HepG2 (cell line): ENCODE data around the gene ST6GALNAC4. TPM values are rescaled to one million over a fixed set of nuclear protein-coding genes. Genes with fewer than 3 reads are reported as not detected.

Experiments
- ATAC-seq: fragments of 200-7000 bp; cut with Tn5 transposase; 3 replicates; pipeline ENCODE4 v1.9.1; 2020; ENCODE audit warnings: mild to moderate bottlenecking, moderate library complexity
- BruUV-seq: library from RNA; stranded (reverse); fragments of 400-500 nt; replicated peaks from 2 replicates; lab custom pipeline; 2021; lab: Mats Ljungman, UMichigan
- CTCF ChIA-PET: fragments of 300-600 bp; formaldehyde crosslinking; extraction: SDS; loops from one replicate; lab custom pipeline; 2021; ENCODE audit warnings: low total read pairs, inconsistent platforms, low intra/inter-chr PET ratio; lab: Yijun Ruan, JAX
- POLR2A ChIA-PET: fragments of 350-600 bp; sonication (Branson Sonifier 250); formaldehyde crosslinking; loops from one replicate; lab custom pipeline; 2020; ENCODE audit warnings: antibody characterized with exemption, inconsistent platforms; lab: Yijun Ruan, JAX
- DNase-seq: peaks from one replicate; pipeline ENCODE4 v3.0.0-alpha.2; 2015; ENCODE audit warnings: low spot score
- FAIRE-seq: peaks from 3 replicates; lab custom pipeline; 2011; peaks lifted over from hg19 to GRCh38; lab: Jason Lieb, UNC
- H2AFZ ChIP-seq: one replicate; pipeline ENCODE4 v1.6.1; 2011; ENCODE audit warnings: low read length, inconsistent platforms
- H3K27ac ChIP-seq: fragments of 300-600 bp; 3 replicates; pipeline ENCODE4 v1.8.0; 2011; ENCODE audit warnings: mixed run types, mild to moderate bottlenecking, mixed read lengths, low read length, inconsistent platforms; ENCODE audit not compliant: insufficient read depth; ENCODE audit errors: extremely low read length
- H3K27me3 ChIP-seq, 2 experiments: fragments of 200-600 bp in 1 of 2; 2 replicates in 1 of 2; 3 replicates in 1 of 2; pipeline versions ENCODE4 v1.6.0 to v1.8.0; 2011; ENCODE audit warnings: low read length in 2 of 2, mild to moderate bottlenecking in 2 of 2, moderate library complexity in 2 of 2, inconsistent platforms in 1 of 2; ENCODE audit not compliant: insufficient read depth in 2 of 2, control insufficient read depth in 1 of 2
- H3K36me3 ChIP-seq, 2 experiments: fragments of 200-600 bp in 1 of 2; replicated peaks in 1 of 2; 2 replicates in 1 of 2; 3 replicates in 1 of 2; pipeline versions ENCODE4 v1.5.1 to v1.8.0; 2011; ENCODE audit warnings: low read length in 2 of 2, inconsistent platforms in 1 of 2; ENCODE audit not compliant: insufficient read depth in 2 of 2, control insufficient read depth in 1 of 2
- H3K4me1 ChIP-seq: 2 replicates; pipeline ENCODE4 v1.5.1; 2012; ENCODE audit warnings: low read length, inconsistent platforms; ENCODE audit not compliant: insufficient read depth
- H3K4me2 ChIP-seq: 2 replicates; pipeline ENCODE4 v1.6.0; 2011; ENCODE audit warnings: low read depth, low read length, inconsistent platforms
- H3K4me3 ChIP-seq, 3 experiments: fragments of 200-600 bp in 1 of 3; sonication (generic), shearing (Covaris generic) in 1 of 3; replicated peaks in 1 of 3; 2 replicates each; pipeline ENCODE4 v1.5.1; 2011 to 2016; ENCODE audit warnings: low read length in 3 of 3, inconsistent platforms in 2 of 3, low read depth in 2 of 3, mild to moderate bottlenecking in 2 of 3, control low read depth in 1 of 3, mixed read lengths in 1 of 3; ENCODE audit not compliant: insufficient read depth in 1 of 3
- H3K79me2 ChIP-seq: one replicate; pipeline ENCODE4 v1.6.1; 2011; ENCODE audit warnings: low read length, inconsistent platforms; ENCODE audit not compliant: insufficient read depth
- H3K9ac ChIP-seq: 2 replicates; pipeline ENCODE4 v1.6.0; 2011; ENCODE audit warnings: mild to moderate bottlenecking, low read depth, low read length, inconsistent platforms; ENCODE audit not compliant: insufficient read depth
- H3K9me3 ChIP-seq: 2 replicates; pipeline ENCODE4 v1.5.1; 2012; ENCODE audit warnings: mild to moderate bottlenecking, low read length
- H4K20me1 ChIP-seq: 2 replicates; pipeline ENCODE4 v1.6.0; 2011; ENCODE audit warnings: inconsistent platforms, mild to moderate bottlenecking, low read length, moderate library complexity; ENCODE audit not compliant: insufficient read depth
- ARNTL ChIP-seq: sonication (generic); formaldehyde crosslinking; IDR thresholded peaks from 2 replicates; pipeline ENCODE4 v1.4.0; 2020; ENCODE audit warnings: mild to moderate bottlenecking, missing genetic modification reagents
- ATF7-NPFF ChIP-seq: sonication (generic); formaldehyde crosslinking; IDR thresholded peaks from 2 replicates; pipeline ENCODE4 v1.8.1; 2023; ENCODE audit warnings: mild to moderate bottlenecking, low read depth, missing genetic modification reagents, moderate library complexity
- ISL2 ChIP-seq: sonication (generic); formaldehyde crosslinking; IDR thresholded peaks from 2 replicates; pipeline ENCODE4 v1.5.0; 2020; ENCODE audit warnings: missing genetic modification reagents
- MYC ChIP-seq: sonication (generic); formaldehyde crosslinking; IDR thresholded peaks from 2 replicates; pipeline ENCODE4 v1.9.0; 2021; ENCODE audit warnings: missing genetic modification reagents, borderline replicate concordance
- NRL ChIP-seq: sonication (generic); formaldehyde crosslinking; IDR thresholded peaks from 2 replicates; pipeline ENCODE4 v1.5.0; 2020; ENCODE audit warnings: missing genetic modification reagents, mild to moderate bottlenecking, moderate library complexity, borderline replicate concordance
- SKI ChIP-seq: fragments of 450-650 bp; IDR thresholded peaks from one replicate; pipeline ENCODE4 v1.6.1; 2018; ENCODE audit warnings: mild to moderate bottlenecking; ENCODE audit not compliant: partially characterized antibody
- SRSF4 ChIP-seq: fragments of 200-400 bp; formaldehyde crosslinking; IDR thresholded peaks from one replicate; pipeline ENCODE4 v1.6.1; 2018; ENCODE audit warnings: mild to moderate bottlenecking, low read depth, low read length, moderate library complexity; ENCODE audit not compliant: poor library complexity, severe bottlenecking
- TBL1XR1 ChIP-seq: fragments of 150-350 bp; IDR thresholded peaks from 2 replicates; pipeline ENCODE4 v1.6.1; 2014; ENCODE audit warnings: borderline replicate concordance, low read length; ENCODE audit not compliant: partially characterized antibody
- ZNF431 ChIP-seq: sonication (generic); formaldehyde crosslinking; IDR thresholded peaks from 2 replicates; pipeline ENCODE4 v1.9.0; 2022; ENCODE audit warnings: missing genetic modification reagents, low read depth, mild to moderate bottlenecking, borderline replicate concordance
- ZNF503 ChIP-seq: sonication (generic); formaldehyde crosslinking; IDR thresholded peaks from 2 replicates; pipeline ENCODE4 v1.4.0; 2020; ENCODE audit warnings: missing genetic modification reagents
- ZNF687 ChIP-seq: sonication (generic); formaldehyde crosslinking; IDR thresholded peaks from 2 replicates; pipeline ENCODE4 v1.5.1; 2020; ENCODE audit warnings: mild to moderate bottlenecking, missing genetic modification reagents, moderate library complexity
- ZNF768 ChIP-seq: sonication (generic); formaldehyde crosslinking; IDR thresholded peaks from 2 replicates; pipeline ENCODE4 v1.4.0; 2020; ENCODE audit warnings: missing genetic modification reagents
- WGBS: methylation state at CpG from one replicate; pipeline ENCODE4 v1.1.6; 2017; ENCODE audit warnings: low lambda C conversion rate; 5-methylcytosine and 5-hydroxymethylcytosine counted together
- in situ Hi-C: cut with HindIII; loops from 2 replicates; pipeline ENCODE4 v1.10.0; 2017; ENCODE audit warnings: low pct_unique_long_range_greater_than_20kb; ENCODE audit not compliant: extremely low pct_ligation_motif_present
- intact Hi-C: fragments of 100-400 bp; cut with micrococcal nuclease; formaldehyde crosslinking; loops from one replicate; pipeline ENCODE4 v1.10.0; 2022; ENCODE audit not compliant: unreplicated experiment
- polyA plus RNA-seq, 8 experiments: library from polyadenylated mRNA; depleted of rRNA in 3 of 8; stranded (reverse) in 7 of 8; unstranded in 1 of 8; fragments of >200 nt; fragmentation: Illumina TruSeq in 4 of 8; extraction: Trizol in 4 of 8; gene quantifications; 2 replicates each; pipeline versions ENCODE4 v1.2.1 to v1.2.3, GENCODE V29; 2011 to 2016; ENCODE audit warnings: low read depth in 4 of 8, missing spikeins in 1 of 8, mixed read lengths in 1 of 8; ENCODE audit not compliant: insufficient read depth in 1 of 8
- total RNA-seq, 5 experiments: library from RNA; depleted of rRNA; stranded (reverse); fragments of >200 nt; fragmentation: Illumina TruSeq; extraction: Trizol; gene quantifications; 2 replicates each; pipeline ENCODE4 v1.2.3, GENCODE V29; 2016; ENCODE audit warnings: low read depth in 1 of 5
- TF ChIP-seq, protein P1 (sequence below): sonication (generic); formaldehyde crosslinking; IDR thresholded peaks from 2 replicates; pipeline ENCODE4 v1.4.0; 2020; ENCODE audit warnings: missing genetic modification reagents

ST6GALNAC4 gene
- total and polyA plus RNA-seq, 2 of the 13 experiments (the other 11 are each of a cell fraction or from before 2014, with no cell fraction given) = 18.8 to 27.7 TPM

DNA sequence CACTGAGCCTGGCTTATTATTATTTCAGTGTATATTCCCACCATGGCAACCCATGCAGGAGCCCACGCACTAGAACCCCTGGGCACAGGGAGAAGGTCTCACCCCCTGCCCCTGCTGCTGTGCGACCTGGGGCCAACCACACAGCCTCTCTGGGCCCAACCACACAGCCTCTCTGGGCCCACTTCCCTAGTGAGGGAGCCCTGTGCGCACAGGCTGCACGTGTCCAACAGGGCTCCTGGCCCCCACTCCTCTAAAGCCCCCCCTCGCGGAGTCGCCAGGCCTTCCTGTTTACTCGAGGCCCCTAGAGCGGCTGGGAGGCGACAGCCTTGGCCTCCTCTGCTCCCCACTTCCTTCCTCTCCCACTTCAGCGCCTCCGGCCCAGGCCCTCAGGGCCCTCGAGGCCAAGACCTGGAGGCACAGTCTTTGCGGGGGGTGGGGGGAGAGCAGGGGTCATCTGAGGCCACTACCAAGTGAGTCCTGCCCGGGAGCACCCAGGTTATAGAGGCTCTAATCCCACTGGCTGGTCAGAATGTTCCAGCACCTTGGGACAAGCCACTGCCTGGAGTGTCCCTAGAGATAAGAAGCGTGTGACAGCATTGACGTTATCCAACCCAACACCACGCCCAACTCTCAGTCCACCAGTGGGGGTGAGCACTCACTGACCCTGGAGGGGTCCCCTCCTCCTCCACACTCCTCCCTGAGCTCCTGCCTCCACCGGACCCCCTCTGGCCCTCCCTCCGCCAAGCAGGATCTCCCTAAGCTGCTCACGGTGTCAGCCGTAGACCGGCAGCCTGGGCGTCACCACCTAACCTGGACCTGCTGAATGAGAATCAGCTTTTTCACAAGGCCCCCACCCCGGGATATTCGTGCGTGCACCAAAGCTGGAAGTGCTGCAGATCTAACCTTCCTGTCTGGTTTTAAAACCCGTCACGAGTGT, 54.5 kb downstream of the ST6GALNAC4 start:
- Histone ChIP-seq H3K9ac (peak overlapping the region; percentile 20; the same call in 1 of the 2 replicates), H3K4me2 (peak overlapping the region; percentile 46), H3K4me3 (peak overlapping the region in 1 of 3 experiments; percentile 43; a peak in 1 of 6 replicates), H3K27ac (no peak overlapping the region), H3K4me1 (peaks cover 65% of the 10 kb centered on the region), H3K27me3 (no peaks in the 10 kb centered on the region), H2AFZ (no peak overlapping the region), H3K9me3 (no peaks in the 10 kb centered on the region), H4K20me1 (no peaks in the 10 kb centered on the region), H3K79me2 (no peaks in the 10 kb centered on the region), H3K36me3 (no peaks in the 10 kb centered on the region)
- DNase-seq (no peak), FAIRE-seq (no peak), ATAC-seq (peak; percentile 45)
- ChIA-PET CTCF (no interaction called here), POLR2A (interaction anchor here (1.4 kb wide), 1 partner anchor 69 kb away, joined by 3 read pairs; no protein-coding TSS in a partner anchor)
- intact Hi-C loops = no loop called here
- BruUV-seq = no TSS peak
- in situ Hi-C loops = no loop called here
- 27% methylated on average over 23 of the region's 29 CpGs for WGBS
- TF ChIP-seq SRSF4 (no peak), ARNTL (peak; percentile 84), ZNF503 (CRISPR knock-in tag) (no peak), NRL (0 out of 2 replicates have a peak, but pooled peaks have one; percentile 45), ZNF431 (CRISPR knock-in tag) (no peak), MYC (CRISPR knock-in tag) (peak; percentile 60; the same call in 1 of the 2 replicates), SKI (no peak), ZNF768 (CRISPR knock-in tag) (peak; percentile 99), TBL1XR1 (no peak), ISL2 (CRISPR knock-in tag) (no peak), ATF7-NPFF (CRISPR knock-in tag) (peak; percentile 67), ZNF687 (peak; percentile 92)
- TF ChIP-seq, protein P1, sequence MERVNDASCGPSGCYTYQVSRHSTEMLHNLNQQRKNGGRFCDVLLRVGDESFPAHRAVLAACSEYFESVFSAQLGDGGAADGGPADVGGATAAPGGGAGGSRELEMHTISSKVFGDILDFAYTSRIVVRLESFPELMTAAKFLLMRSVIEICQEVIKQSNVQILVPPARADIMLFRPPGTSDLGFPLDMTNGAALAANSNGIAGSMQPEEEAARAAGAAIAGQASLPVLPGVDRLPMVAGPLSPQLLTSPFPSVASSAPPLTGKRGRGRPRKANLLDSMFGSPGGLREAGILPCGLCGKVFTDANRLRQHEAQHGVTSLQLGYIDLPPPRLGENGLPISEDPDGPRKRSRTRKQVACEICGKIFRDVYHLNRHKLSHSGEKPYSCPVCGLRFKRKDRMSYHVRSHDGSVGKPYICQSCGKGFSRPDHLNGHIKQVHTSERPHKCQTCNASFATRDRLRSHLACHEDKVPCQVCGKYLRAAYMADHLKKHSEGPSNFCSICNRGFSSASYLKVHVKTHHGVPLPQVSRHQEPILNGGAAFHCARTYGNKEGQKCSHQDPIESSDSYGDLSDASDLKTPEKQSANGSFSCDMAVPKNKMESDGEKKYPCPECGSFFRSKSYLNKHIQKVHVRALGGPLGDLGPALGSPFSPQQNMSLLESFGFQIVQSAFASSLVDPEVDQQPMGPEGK (CRISPR knock-in tag) = peak; percentile 96
